Psoas muscle (tissue), 8 donors: ENCODE results near the gene MUCL3. TPM values are rescaled to one million over a fixed set of nuclear protein-coding genes. Genes with fewer than 3 reads are reported as not detected.

ENCODE experiments used
- ATAC-seq, 4 donors: fragments of 200-7000 bp; cut with Tn5 transposase; one replicate each; pipeline ENCODE4 v1.9.1; 2020; ENCODE audit warnings: moderate library complexity in 3 of 4, mild to moderate bottlenecking in 2 of 4
- DNase-seq, 2 donors: peaks; one replicate each; pipeline ENCODE4 v3.0.0-alpha.2; 2020
- H3K27ac ChIP-seq: fragments of 200-600 bp; one replicate; pipeline ENCODE4 v1.8.0; 2022
- H3K27me3 ChIP-seq, 3 donors: fragments of 200-600 bp in 1 of 3; one replicate each; pipeline versions ENCODE4 v1.6.1 to v1.8.0; 2013 to 2022; ENCODE audit warnings: low read length in 2 of 3, mild to moderate bottlenecking in 2 of 3, moderate library complexity in 1 of 3; ENCODE audit not compliant: insufficient read depth in 3 of 3
- H3K36me3 ChIP-seq, 2 donors: fragments of 200-600 bp in 1 of 2; one replicate each; pipeline versions ENCODE4 v1.6.1 to v1.8.0; 2013 to 2022; ENCODE audit warnings: low read depth in 1 of 2, mild to moderate bottlenecking in 1 of 2, moderate library complexity in 1 of 2; ENCODE audit not compliant: insufficient read depth in 1 of 2
- H3K4me1 ChIP-seq: fragments of 200-600 bp; one replicate; pipeline ENCODE4 v1.8.0; 2022
- H3K4me3 ChIP-seq: fragments of 200-600 bp; one replicate; pipeline ENCODE4 v1.8.0; 2022; ENCODE audit warnings: mild to moderate bottlenecking
- H3K9me3 ChIP-seq: fragments of 200-600 bp; one replicate; pipeline ENCODE4 v1.8.0; 2022
- CTCF ChIP-seq: fragments of 200-600 bp; IDR thresholded peaks from one replicate; pipeline ENCODE4 v1.8.0; 2022; ENCODE audit warnings: antibody characterized with exemption
- WGBS, 3 donors: extraction: QIAGEN DNeasy Blood & Tissue Kit; methylation state at CpG; one replicate each; pipeline versions ENCODE4 v1.1.6 to v1.1.7; 2013; 5-methylcytosine and 5-hydroxymethylcytosine counted together
- intact Hi-C, 2 donors: fragments of 100-400 bp; cut with DNase I; formaldehyde crosslinking; loops; one replicate each; pipeline versions ENCODE4 v1.11.0 to v1.14.2; 2022
- polyA plus RNA-seq, 3 donors: library from polyadenylated mRNA; stranded (reverse); fragments of 200-250 nt; gene quantifications; one replicate each; pipeline ENCODE4 v1.2.3, GENCODE V29; 2013
- total RNA-seq, 4 donors: library from RNA; stranded (reverse); fragmentation: NEBNext Ultra II Directional in 2 of 4; extraction: Animal tissue kit (Norgen Biotek cat#: 25700) in 2 of 4; gene quantifications; one replicate each; pipeline versions ENCODE4 v1.2.1 to v1.2.4, GENCODE V29; 2021 to 2023
- donor health status: healthy with polysubstance abuse.
- donor health status: DM: no; HTN: no; CAD: no; lungs with moderate emphysema.
- donor health status: Bipolar disorder and iron deficiency.
- donor health status: healthy.
- donor health status: DM: yes; HTN: yes; CAD: no.
- donor health status: DM: no; HTN: no; CAD: no.
- donor health status: DM: no; HTN: no; CAD: no.
- donor health status: DM: yes; HTN: yes; CAD: no.

MUCL3 gene
- total and polyA plus RNA-seq, 7 donors, result not detected

GRCh38 chr6:30945281-30945680, 4.5 kb downstream of the MUCL3 start:
- WGBS, 3 donors, result 82 to 87% (median 84%) methylated on average over 5 of the region's 5 CpGs
- H3K4me1 ChIP-seq, result no peaks in the 10 kb centered on the region
- no peak for TF ChIP-seq CTCF
- H3K36me3 ChIP-seq, result no peaks in the 10 kb centered on the region
- H3K27ac ChIP-seq, result no peak overlapping the region
- H3K27me3 ChIP-seq, result peaks cover 0 to 24% (median 3%) of the 10 kb centered on the region in 3 donors
- H3K9me3 ChIP-seq, result no peaks in the 10 kb centered on the region
- no peak for ATAC-seq
- DNase-seq, result no peak
- intact Hi-C loops, result no loop called here
- H3K4me3 ChIP-seq, result no peak overlapping the region

- intact Hi-C loops, result no loop called here
- no peaks in the 10 kb centered on the region for H3K9me3 ChIP-seq
- no peak overlapping the region for H3K27ac ChIP-seq
- ATAC-seq (no peak), DNase-seq (no peak)
- no peak for TF ChIP-seq CTCF
- peaks cover 0 to 24% (median 0%) of the 10 kb centered on the region in 3 donors for H3K27me3 ChIP-seq
- 71 to 89% (median 73%) methylated on average over 4 of the region's 4 CpGs for WGBS, 3 donors
- no peak overlapping the region for H3K4me3 ChIP-seq
- no peaks in the 10 kb centered on the region for H3K36me3 ChIP-seq
- no peaks in the 10 kb centered on the region for H3K4me1 ChIP-seq
Measured at GRCh38 chr6:30947231-30947630, 6.5 kb downstream of the MUCL3 start.

- DNase-seq, result no peak
- H3K27ac ChIP-seq, result no peak overlapping the region
- peaks cover 0 to 24% (median 0%) of the 10 kb centered on the region in 3 donors for H3K27me3 ChIP-seq
- H3K4me1 ChIP-seq, result no peaks in the 10 kb centered on the region
- WGBS, 3 donors, result 94 to 96% (median 95%) methylated on average over 6 of the region's 6 CpGs
- no peak overlapping the region for H3K4me3 ChIP-seq
- intact Hi-C loops, result no loop called here
- no peaks in the 10 kb centered on the region for H3K9me3 ChIP-seq
- TF ChIP-seq CTCF, result no peak
- no peak for ATAC-seq
- no peaks in the 10 kb centered on the region for H3K36me3 ChIP-seq
Measured at GRCh38 chr6:30948811-30949210, 8.0 kb downstream of the MUCL3 start.

- Histone ChIP-seq H3K9me3 (no peaks in the 10 kb centered on the region), H3K27me3 (peaks cover 0 to 34% (median 2%) of the 10 kb centered on the region in 3 donors), H3K4me3 (no peak overlapping the region), H3K4me1 (peaks cover 8% of the 10 kb centered on the region), H3K27ac (no peak overlapping the region), H3K36me3 (no peaks in the 10 kb centered on the region)
- 75 to 84% (median 83%) methylated on average over 5 of the region's 5 CpGs for WGBS, 3 donors
- DNase-seq (no peak), ATAC-seq (no peak)
- intact Hi-C loops, result no loop called here
- no peak for TF ChIP-seq CTCF
Measured at GRCh38 chr6:30951907-30952469, 11.2 kb downstream of the MUCL3 start.
